AG10803 (cell line): ENCODE data around the gene OR4E2.

Experiments
- DNase-seq: peaks from one replicate; pipeline ENCODE4 v3.0.0; 2010; ENCODE audit warnings: low read depth
- H3K4me3 ChIP-seq: 2 replicates; pipeline ENCODE4 v1.5.1; 2011; ENCODE audit warnings: mild to moderate bottlenecking, low read length, control low read depth
- CTCF ChIP-seq: conservative IDR thresholded peaks from 2 replicates; pipeline ENCODE4 v1.5.1; 2011; ENCODE audit warnings: mild to moderate bottlenecking, low read length, control low read depth, inconsistent platforms

OR4E2 gene

GRCh38 chr14:21634840-21635239 is 18.8 kb upstream of the OR4E2 start, which contains the start of gene OR10G2:
Gene OR10G2, minus strand, starts transcription at chr14:21634940. Its CDS starts 98 bp downstream, at chr14:21634842.
- no peak for DNase-seq
- no peak within 1 kb of the TSS for H3K4me3 ChIP-seq
- no peak for TF ChIP-seq CTCF

GRCh38 chr14:21642683-21643082 is 11.0 kb upstream of the OR4E2 start:
- DNase-seq: no peak
- TF ChIP-seq CTCF: no peak
- H3K4me3 ChIP-seq: no peak overlapping the region

GRCh38 chr14:21643407-21643806 is 10.2 kb upstream of the OR4E2 start:
- TF ChIP-seq CTCF: no peak
- DNase-seq: no peak
- H3K4me3 ChIP-seq: no peak overlapping the region

- H3K4me3 ChIP-seq: no peak overlapping the region
- DNase-seq: no peak
- no peak for TF ChIP-seq CTCF
Observed at GRCh38 chr14:21647380-21647779, 6.3 kb upstream of the OR4E2 start.

- no peak overlapping the region for H3K4me3 ChIP-seq
- TF ChIP-seq CTCF: no peak
- no peak for DNase-seq
Observed at GRCh38 chr14:21652209-21652808, 1.3 kb upstream of the OR4E2 start.

- H3K4me3 ChIP-seq: no peak overlapping the region
- TF ChIP-seq CTCF: no peak
- no peak for DNase-seq
Observed at GRCh38 chr14:21654215-21654614, 580 bp downstream of the OR4E2 start.

- no peak for TF ChIP-seq CTCF
- DNase-seq: no peak
Observed at GRCh38 chr14:21656980-21657379, 3.3 kb downstream of the OR4E2 start.

More at GRCh38 chr14:21656980-21657379, 3.3 kb downstream of the OR4E2 start:
- no peak overlapping the region for H3K4me3 ChIP-seq
